Medulla oblongata (tissue), 1 donor: ENCODE measurements around the gene DTNB.
"Not testable (repeated sequence)": the region's sequence is repeated elsewhere in the genome, so short reads cannot be mapped to it uniquely, and the experiment has no call there.

ENCODE experiments used
- DNase-seq: peaks from one replicate; pipeline ENCODE4 v3.0.0-alpha.2; 2015; ENCODE audit errors: extremely low spot score

The DTNB gene

GRCh38 chr2:25684577-25685473 is 11.4 kb upstream of the DTNB start:
- DNase-seq, result no peak

- DNase-seq, result no peak
Measured at GRCh38 chr2:25682082-25682481, 8.7 kb upstream of the DTNB start.

GRCh38 chr2:25677877-25678276 is 4.5 kb upstream of the DTNB start:
- no peak for DNase-seq

- no peak for DNase-seq
Measured at GRCh38 chr2:25674077-25674362, 643 bp upstream of the DTNB start.

- peak; percentile 25 for DNase-seq
Measured at GRCh38 chr2:25672494-25673299, 680 bp downstream of the DTNB start.

- no peak for DNase-seq
Measured at GRCh38 chr2:25671622-25672021, 1.8 kb downstream of the DTNB start.

- no peak for DNase-seq
Measured at GRCh38 chr2:25669520-25669919, 3.9 kb downstream of the DTNB start.

- DNase-seq, result no peak
Measured at GRCh38 chr2:25666218-25666617, 7.2 kb downstream of the DTNB start.

- not testable (repeated sequence) for DNase-seq
Measured at GRCh38 chr2:25665429-25665828, 7.9 kb downstream of the DTNB start.

GRCh38 chr2:25664965-25665307 is 8.4 kb downstream of the DTNB start:
- no peak for DNase-seq

- peak; percentile 93 for DNase-seq
Measured at GRCh38 chr2:25664183-25664964, 9.0 kb downstream of the DTNB start.

GRCh38 chr2:25655316-25655715 is 18.1 kb downstream of the DTNB start:
- DNase-seq, result no peak

- no peak for DNase-seq
Measured at GRCh38 chr2:25654801-25655200, 18.6 kb downstream of the DTNB start.

GRCh38 chr2:25651782-25652455 is 21.5 kb downstream of the DTNB start:
- DNase-seq, result no peak

- DNase-seq, result no peak
Measured at GRCh38 chr2:25651066-25651465, 22.3 kb downstream of the DTNB start.

GRCh38 chr2:25650256-25650655 is 23.1 kb downstream of the DTNB start:
- DNase-seq, result peak; percentile 24

- DNase-seq, result no peak
Measured at GRCh38 chr2:25649786-25650185, 23.6 kb downstream of the DTNB start.

- no peak for DNase-seq
Measured at GRCh38 chr2:25642298-25642697, 31.1 kb downstream of the DTNB start.

- no peak for DNase-seq
Measured at GRCh38 chr2:25639696-25640095, 33.7 kb downstream of the DTNB start.

GRCh38 chr2:25639131-25639530 is 34.2 kb downstream of the DTNB start:
- DNase-seq, result no peak

- DNase-seq, result no peak
Measured at GRCh38 chr2:25635797-25636196, 37.6 kb downstream of the DTNB start.

- not testable (repeated sequence) for DNase-seq
Measured at GRCh38 chr2:25633801-25634200, 39.6 kb downstream of the DTNB start.
